ENCODE measurements around the gene EMC9. TPM values are rescaled to one million over a fixed set of nuclear protein-coding genes. Genes with fewer than 3 reads are reported as not detected.

Gene EMC9
- total RNA-seq (2022; extraction: Qiagen RNA extraction; ENCODE audit: low read depth): 45.0 to 65.7 TPM (median 61.1 TPM) in 5 replicates

GRCh38 chr14:24141097-24141880, at the start of gene EMC9:
Gene EMC9, minus strand, starts transcription at chr14:24141591. Its CDS starts 287 bp downstream, at chr14:24141304.

GRCh38 chr14:24188251-24189058, 47.1 kb upstream of the EMC9 start, which contains the start of gene IPO4:
Gene IPO4, minus strand, starts transcription at chr14:24188816. Its CDS starts 29 bp downstream, at chr14:24188787.

GRCh38 chr14:24171422-24172260, 30.2 kb upstream of the EMC9 start, which contains the start of gene REC8:
Gene REC8, plus strand, starts transcription at chr14:24172080. Its CDS starts 473 bp downstream, at chr14:24172553.

GRCh38 chr14:24160850-24161804, 19.7 kb upstream of the EMC9 start, which contains the start of gene IRF9:
Gene IRF9, plus strand, starts transcription at chr14:24161265. Its CDS starts 880 bp downstream, at chr14:24162145.

GRCh38 chr14:24146978-24147760, 5.8 kb upstream of the EMC9 start, which contains the start of gene RNF31:
Gene RNF31, plus strand, starts transcription at chr14:24147498. Its CDS starts 201 bp downstream, at chr14:24147699.

GRCh38 chr14:24146453-24146977, 5.1 kb upstream of the EMC9 start, which contains the start of gene PSME2:
Gene PSME2, minus strand, starts transcription at chr14:24146610. Its CDS starts 29 bp downstream, at chr14:24146581.

GRCh38 chr14:24135834-24136683, 5.3 kb downstream of the EMC9 start, which contains the start of gene PSME1:
Gene PSME1, plus strand, starts transcription at chr14:24136194. Its CDS starts 69 bp downstream, at chr14:24136263.

GRCh38 chr14:24130380-24130716, 11.0 kb downstream of the EMC9 start, which contains the start of gene FITM1:
Gene FITM1, plus strand, starts transcription at chr14:24130659. Its CDS starts 905 bp downstream, at chr14:24131564.

GRCh38 chr14:24114532-24115421, 26.6 kb downstream of the EMC9 start, which contains the start of the genes DCAF11 and NRL:
Gene DCAF11, plus strand, starts transcription at chr14:24114777. Its CDS starts 818 bp downstream, at chr14:24115595.
Gene NRL, minus strand, starts transcription at chr14:24114949. Its CDS starts 32,101 bp downstream, at chr14:24082848.

GRCh38 chr14:24093901-24094840, 47.2 kb downstream of the EMC9 start, which contains the start of gene PCK2:
Gene PCK2, plus strand, starts transcription at chr14:24094311. Its CDS starts 95 bp downstream, at chr14:24094406.

Other genes starting within 250 kb of the EMC9 start
- 42.2 to 47.9 TPM (median 46.2 TPM) in 5 replicates for gene DHRS4, start 187.8 kb downstream of the EMC9 start, total RNA-seq (2022; extraction: Qiagen RNA extraction; ENCODE audit: low read depth)
- 22.1 to 37.0 TPM (median 30.3 TPM) in 5 replicates for gene DHRS4L2, start 152.7 kb downstream of the EMC9 start, total RNA-seq (2022; extraction: Qiagen RNA extraction; ENCODE audit: low read depth)
- gene CARMIL3, start 89.6 kb downstream of the EMC9 start, total RNA-seq (2022; extraction: Qiagen RNA extraction; ENCODE audit: low read depth): 0.34 to 0.95 TPM (median 0.49 TPM) in 5 replicates
- gene CPNE6, start 70.0 kb downstream of the EMC9 start, total RNA-seq (2022; extraction: Qiagen RNA extraction; ENCODE audit: low read depth): not detected in 5 replicates
- gene PCK2, start 47.3 kb downstream of the EMC9 start, total RNA-seq (2022; extraction: Qiagen RNA extraction; ENCODE audit: low read depth): 16.5 to 22.6 TPM (median 20.9 TPM) in 5 replicates
- 19.5 to 23.6 TPM (median 20.5 TPM) in 5 replicates for gene DCAF11, start 26.8 kb downstream of the EMC9 start, total RNA-seq (2022; extraction: Qiagen RNA extraction; ENCODE audit: low read depth)
- gene NRL, start 26.6 kb downstream of the EMC9 start, total RNA-seq (2022; extraction: Qiagen RNA extraction; ENCODE audit: low read depth): 0.72 to 1.2 TPM (median 0.80 TPM) in 5 replicates
- 0.17 to 0.31 TPM in 2 of 5 replicates, not detected in the others for gene FITM1, start 10.9 kb downstream of the EMC9 start, total RNA-seq (2022; extraction: Qiagen RNA extraction; ENCODE audit: low read depth)
- gene PSME1, start 5.4 kb downstream of the EMC9 start, total RNA-seq (2022; extraction: Qiagen RNA extraction; ENCODE audit: low read depth): 166 to 196 TPM (median 176 TPM) in 5 replicates
- 163 to 221 TPM (median 173 TPM) in 5 replicates for gene PSME2, start 5.0 kb upstream of the EMC9 start, total RNA-seq (2022; extraction: Qiagen RNA extraction; ENCODE audit: low read depth)
- 18.9 to 37.4 TPM (median 28.0 TPM) in 5 replicates for gene RNF31, start 5.9 kb upstream of the EMC9 start, total RNA-seq (2022; extraction: Qiagen RNA extraction; ENCODE audit: low read depth)
- gene IRF9, start 19.7 kb upstream of the EMC9 start, total RNA-seq (2022; extraction: Qiagen RNA extraction; ENCODE audit: low read depth): 14.5 to 20.9 TPM (median 16.8 TPM) in 5 replicates
- gene REC8, start 30.5 kb upstream of the EMC9 start, total RNA-seq (2022; extraction: Qiagen RNA extraction; ENCODE audit: low read depth): 4.0 to 5.5 TPM (median 5.1 TPM) in 5 replicates
- 79.3 to 90.2 TPM (median 86.3 TPM) in 5 replicates for gene IPO4, start 47.2 kb upstream of the EMC9 start, total RNA-seq (2022; extraction: Qiagen RNA extraction; ENCODE audit: low read depth)
- 63.2 to 70.0 TPM (median 67.6 TPM) in 5 replicates for gene TM9SF1, start 53.9 kb upstream of the EMC9 start, total RNA-seq (2022; extraction: Qiagen RNA extraction; ENCODE audit: low read depth)
- not detected in 5 replicates for gene TSSK4, start 64.1 kb upstream of the EMC9 start, total RNA-seq (2022; extraction: Qiagen RNA extraction; ENCODE audit: low read depth)
- gene CHMP4A, start 71.9 kb upstream of the EMC9 start, total RNA-seq (2022; extraction: Qiagen RNA extraction; ENCODE audit: low read depth): 71.9 to 101 TPM (median 93.0 TPM) in 5 replicates
- gene MDP1, start 74.5 kb upstream of the EMC9 start, total RNA-seq (2022; extraction: Qiagen RNA extraction; ENCODE audit: low read depth): 27.3 to 34.4 TPM (median 29.4 TPM) in 5 replicates
- 444 to 520 TPM (median 484 TPM) in 5 replicates for gene NEDD8, start 90.8 kb upstream of the EMC9 start, total RNA-seq (2022; extraction: Qiagen RNA extraction; ENCODE audit: low read depth)
- 54.3 to 66.4 TPM (median 58.1 TPM) in 5 replicates for gene GMPR2, start 91.3 kb upstream of the EMC9 start, total RNA-seq (2022; extraction: Qiagen RNA extraction; ENCODE audit: low read depth)
- 34.2 to 38.2 TPM (median 36.6 TPM) in 5 replicates for gene TINF2, start 101.0 kb upstream of the EMC9 start, total RNA-seq (2022; extraction: Qiagen RNA extraction; ENCODE audit: low read depth)
- gene TGM1, start 121.6 kb upstream of the EMC9 start, total RNA-seq (2022; extraction: Qiagen RNA extraction; ENCODE audit: low read depth): 0.53 to 1.1 TPM (median 1.0 TPM) in 5 replicates
- gene RABGGTA, start 130.0 kb upstream of the EMC9 start, total RNA-seq (2022; extraction: Qiagen RNA extraction; ENCODE audit: low read depth): 15.2 to 18.4 TPM (median 16.6 TPM) in 5 replicates
- gene DHRS1, start 158.2 kb upstream of the EMC9 start, total RNA-seq (2022; extraction: Qiagen RNA extraction; ENCODE audit: low read depth): 10.3 to 14.0 TPM (median 13.1 TPM) in 5 replicates
- 13.7 to 17.0 TPM (median 16.6 TPM) in 5 replicates for gene NOP9, start 158.3 kb upstream of the EMC9 start, total RNA-seq (2022; extraction: Qiagen RNA extraction; ENCODE audit: low read depth)
- gene CIDEB, start 166.4 kb upstream of the EMC9 start, total RNA-seq (2022; extraction: Qiagen RNA extraction; ENCODE audit: low read depth): 0.15 to 1.00 TPM (median 0.20 TPM) in 5 replicates
- 2.5 to 5.7 TPM (median 4.3 TPM) in 5 replicates for gene LTB4R2, start 168.5 kb upstream of the EMC9 start, total RNA-seq (2022; extraction: Qiagen RNA extraction; ENCODE audit: low read depth)
- 3.7 to 6.6 TPM (median 6.4 TPM) in 5 replicates for gene LTB4R, start 169.9 kb upstream of the EMC9 start, total RNA-seq (2022; extraction: Qiagen RNA extraction; ENCODE audit: low read depth)
- gene ADCY4, start 193.5 kb upstream of the EMC9 start, total RNA-seq (2022; extraction: Qiagen RNA extraction; ENCODE audit: low read depth): not detected in 5 replicates
- gene RIPK3, start 198.4 kb upstream of the EMC9 start, total RNA-seq (2022; extraction: Qiagen RNA extraction; ENCODE audit: low read depth): not detected in 5 replicates
- gene NFATC4, start 226.6 kb upstream of the EMC9 start, total RNA-seq (2022; extraction: Qiagen RNA extraction; ENCODE audit: low read depth): 0.29 to 0.67 TPM (median 0.47 TPM) in 4 of 5 replicates, not detected in the other